ENCODE data around the gene PRDM13. TPM values are rescaled to one million over a fixed set of nuclear protein-coding genes. Genes with fewer than 3 reads are reported as not detected.
A peak's percentile ranks its signal among the peaks of the same experiment; 100 is the strongest.

PRDM13 gene
- total RNA-seq, result not detected
- long read RNA-seq, donor 1, result 0 reads
- long read RNA-seq, donor 2, result 0 reads

DNA sequence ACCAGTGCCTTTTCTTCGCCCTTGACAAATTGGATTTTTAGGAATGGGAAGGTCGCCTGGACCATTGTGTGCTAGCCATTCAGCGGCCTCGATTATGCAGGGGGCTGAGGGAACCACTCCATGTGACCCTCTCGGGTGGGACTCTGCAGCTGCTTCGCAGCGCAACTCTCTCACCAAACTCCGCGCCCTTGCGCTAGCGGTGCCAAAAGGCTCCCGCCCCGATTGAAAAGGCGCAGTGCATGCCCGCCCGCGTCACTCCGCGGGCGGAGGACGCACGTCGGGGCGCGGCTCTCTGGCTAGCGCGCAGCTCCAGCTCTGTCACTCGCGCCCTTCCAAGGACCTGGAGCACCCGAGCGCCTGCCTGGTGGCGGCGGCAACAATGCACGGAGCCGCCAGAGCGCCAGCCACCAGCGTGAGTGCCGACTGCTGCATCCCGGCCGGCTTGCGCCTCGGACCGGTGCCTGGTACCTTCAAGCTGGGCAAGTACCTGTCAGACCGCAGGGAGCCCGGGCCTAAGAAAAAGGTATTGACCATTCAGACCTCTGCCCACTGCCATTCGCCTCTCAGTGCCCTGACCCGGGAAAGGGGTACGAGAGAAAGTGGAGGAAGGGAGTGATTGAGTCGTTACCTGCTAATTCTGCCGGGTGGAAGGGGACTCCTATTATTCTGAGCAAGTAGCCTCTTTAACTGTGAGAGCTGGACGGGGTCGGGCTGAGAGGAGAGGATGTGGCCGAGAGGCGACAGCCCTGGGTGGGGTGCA lies at the start of gene PRDM13:
PRDM13 (plus strand) TSS at position 178 of the 760 bp plus-strand sequence; CDS start at position 380, 202 bp downstream.
- intact Hi-C loops (cut with DNase I, micrococcal nuclease), result no loop called here
- H3K36me3 ChIP-seq (ENCODE audit: low read depth), result no peaks in the 10 kb centered on the region
- TF ChIP-seq, protein P1, sequence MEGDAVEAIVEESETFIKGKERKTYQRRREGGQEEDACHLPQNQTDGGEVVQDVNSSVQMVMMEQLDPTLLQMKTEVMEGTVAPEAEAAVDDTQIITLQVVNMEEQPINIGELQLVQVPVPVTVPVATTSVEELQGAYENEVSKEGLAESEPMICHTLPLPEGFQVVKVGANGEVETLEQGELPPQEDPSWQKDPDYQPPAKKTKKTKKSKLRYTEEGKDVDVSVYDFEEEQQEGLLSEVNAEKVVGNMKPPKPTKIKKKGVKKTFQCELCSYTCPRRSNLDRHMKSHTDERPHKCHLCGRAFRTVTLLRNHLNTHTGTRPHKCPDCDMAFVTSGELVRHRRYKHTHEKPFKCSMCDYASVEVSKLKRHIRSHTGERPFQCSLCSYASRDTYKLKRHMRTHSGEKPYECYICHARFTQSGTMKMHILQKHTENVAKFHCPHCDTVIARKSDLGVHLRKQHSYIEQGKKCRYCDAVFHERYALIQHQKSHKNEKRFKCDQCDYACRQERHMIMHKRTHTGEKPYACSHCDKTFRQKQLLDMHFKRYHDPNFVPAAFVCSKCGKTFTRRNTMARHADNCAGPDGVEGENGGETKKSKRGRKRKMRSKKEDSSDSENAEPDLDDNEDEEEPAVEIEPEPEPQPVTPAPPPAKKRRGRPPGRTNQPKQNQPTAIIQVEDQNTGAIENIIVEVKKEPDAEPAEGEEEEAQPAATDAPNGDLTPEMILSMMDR (IDR thresholded peaks at IDR 0.05), result no peak
- DNase-seq, result peak in 1 of 3 donors; percentile 36
- H3K4me3 ChIP-seq, result no peak within 1 kb of the TSS
- H3K4me1 ChIP-seq (ENCODE audit: low read depth), result peaks cover 29% of the 10 kb centered on the region
- no peaks in the 10 kb centered on the region for H3K9me3 ChIP-seq
- peak; percentile 43 for ATAC-seq

DNA sequence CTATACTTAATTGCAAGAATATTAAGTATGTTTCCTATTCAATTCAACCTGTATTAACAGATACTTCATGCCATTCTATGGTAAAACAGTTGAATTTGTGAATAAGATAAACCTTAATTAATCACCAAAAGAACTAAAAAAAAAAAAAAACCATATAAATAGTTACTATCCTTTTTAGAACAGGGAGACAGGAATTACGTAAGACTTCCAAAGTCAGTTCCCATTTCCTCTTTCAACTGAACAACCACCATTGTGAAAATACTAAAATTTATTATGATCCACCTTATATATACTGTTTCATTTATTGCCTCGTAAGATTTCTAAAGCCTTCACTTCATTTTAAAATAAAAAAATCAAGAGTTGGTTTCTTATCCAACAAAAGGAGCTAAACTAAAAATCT lies 47.6 kb upstream of the PRDM13 start:
- Histone ChIP-seq H3K4me3 (no peak overlapping the region), H3K36me3 (ENCODE audit: low read depth) (no peaks in the 10 kb centered on the region), H3K4me1 (ENCODE audit: low read depth) (no peaks in the 10 kb centered on the region), H3K9me3 (no peaks in the 10 kb centered on the region)
- intact Hi-C loops (cut with DNase I, micrococcal nuclease), result no loop called here
- DNase-seq (no peak), ATAC-seq (no peak)
- TF ChIP-seq, protein P1 (IDR thresholded peaks at IDR 0.05), result no peak

DNA sequence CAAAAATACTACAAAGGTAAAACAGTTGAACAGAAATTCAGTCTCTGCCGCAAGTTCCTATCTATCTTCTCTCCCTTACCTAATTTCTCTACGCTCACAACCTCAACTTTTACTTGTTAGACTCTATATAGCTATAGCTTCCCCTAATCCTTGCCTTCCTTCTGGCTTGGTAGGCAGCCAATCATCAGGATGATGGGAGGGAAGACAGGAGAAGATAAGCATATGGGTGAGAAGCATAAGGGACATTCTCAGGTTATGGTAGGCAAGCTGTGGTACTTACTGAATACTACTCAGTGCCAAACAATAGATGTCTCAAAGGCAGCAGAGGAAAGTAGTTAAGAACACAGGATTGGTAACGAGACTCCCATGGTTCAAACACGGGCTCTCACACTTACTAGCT lies 46.0 kb upstream of the PRDM13 start:
- Histone ChIP-seq H3K4me3 (no peak overlapping the region), H3K4me1 (ENCODE audit: low read depth) (no peaks in the 10 kb centered on the region), H3K36me3 (ENCODE audit: low read depth) (no peaks in the 10 kb centered on the region), H3K9me3 (no peaks in the 10 kb centered on the region)
- ATAC-seq, result no peak
- TF ChIP-seq, protein P1 (IDR thresholded peaks at IDR 0.05), result no peak
- intact Hi-C loops (cut with DNase I, micrococcal nuclease), result no loop called here
- no peak for DNase-seq

DNA sequence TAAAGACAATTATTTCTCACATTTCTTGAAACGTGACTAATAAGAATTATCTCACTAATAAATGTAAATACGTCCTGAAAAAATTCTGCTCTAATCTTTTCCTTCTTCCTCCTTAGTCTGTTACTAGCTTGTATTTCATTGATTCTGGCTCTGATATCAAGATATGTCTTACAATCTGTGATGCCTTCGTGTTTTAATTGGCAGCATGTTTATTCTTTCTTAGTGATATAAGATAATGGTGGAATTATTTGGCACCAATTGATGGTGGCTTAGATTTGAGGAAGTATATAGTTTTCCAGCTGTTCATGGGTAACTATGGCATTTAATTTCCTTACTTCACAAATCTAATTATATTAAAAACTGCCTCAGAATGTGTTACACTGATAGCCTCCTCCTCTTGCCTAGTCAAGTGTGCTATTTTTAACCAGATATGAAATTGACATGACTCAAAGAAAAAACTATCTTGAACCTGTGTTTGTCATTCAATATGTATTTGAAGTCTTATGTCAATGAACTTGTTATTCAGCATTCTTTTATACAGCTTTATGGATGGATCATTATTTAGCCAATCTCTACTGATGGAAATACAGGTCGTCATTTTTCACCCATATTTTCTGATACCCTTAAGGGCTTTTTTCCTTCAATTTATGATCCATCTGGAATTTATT lies 43.4 kb upstream of the PRDM13 start:
- H3K4me1 ChIP-seq (ENCODE audit: low read depth), result peaks cover 10% of the 10 kb centered on the region
- H3K9me3 ChIP-seq, result no peaks in the 10 kb centered on the region
- ATAC-seq (no peak), DNase-seq (no peak)
- intact Hi-C loops (cut with DNase I, micrococcal nuclease), result no loop called here
- no peaks in the 10 kb centered on the region for H3K36me3 ChIP-seq (ENCODE audit: low read depth)
- TF ChIP-seq, protein P1 (IDR thresholded peaks at IDR 0.05), result no peak
- H3K4me3 ChIP-seq, result no peak overlapping the region

DNA sequence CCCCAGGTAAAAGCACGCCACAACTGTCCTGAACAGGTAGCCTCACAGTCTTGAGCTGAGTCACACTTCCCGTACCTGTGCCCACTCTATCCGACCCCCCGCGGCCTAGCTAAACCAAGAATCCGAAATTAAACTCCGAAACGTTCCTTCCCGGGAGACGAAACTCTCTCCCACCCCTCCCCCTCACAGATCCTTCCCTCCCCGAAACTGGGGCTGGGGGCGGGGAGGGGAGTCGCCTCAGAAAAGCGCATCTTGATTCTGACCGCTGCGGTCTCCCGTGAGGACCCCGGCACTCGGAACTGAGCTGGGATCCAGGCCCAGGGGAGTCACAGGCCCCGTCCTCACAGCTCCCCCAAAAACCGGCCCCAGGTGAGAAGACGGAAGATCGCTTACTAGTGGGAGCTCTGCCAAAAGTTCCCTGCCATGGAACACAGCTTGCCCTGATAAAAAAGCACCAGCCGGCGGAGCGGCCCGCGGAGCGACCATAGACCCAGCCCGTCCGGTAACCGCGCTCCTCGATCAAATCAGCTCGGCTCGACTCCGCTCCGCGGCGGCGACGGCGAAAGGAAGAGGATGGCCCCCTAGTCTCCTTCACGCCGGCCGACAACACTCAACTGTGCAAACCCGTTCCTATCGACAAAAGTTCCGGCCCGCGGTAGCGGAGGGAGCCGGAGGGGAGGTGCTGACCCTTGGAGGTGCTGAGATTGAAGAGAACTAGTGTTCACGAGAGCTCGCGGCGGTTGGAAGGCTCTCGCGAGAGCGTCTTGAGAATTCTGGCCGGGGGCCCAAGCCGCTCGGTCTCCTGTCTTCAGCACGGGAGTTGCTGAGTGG lies 38.3 kb upstream of the PRDM13 start, which contains the start of gene CCNC:
CCNC (minus strand) TSS at position 558 of the 831 bp plus-strand sequence; CDS start at position 425, 133 bp downstream.
- peak; percentile 100 for ATAC-seq
- peak; percentile 94 to 97 (median 94) for DNase-seq
- no peaks in the 10 kb centered on the region for H3K9me3 ChIP-seq
- intact Hi-C loops (cut with DNase I, micrococcal nuclease), result no loop called here
- H3K4me1 ChIP-seq (ENCODE audit: low read depth), result peaks cover 10% of the 10 kb centered on the region
- TF ChIP-seq, protein P1 (IDR thresholded peaks at IDR 0.05), result no peak
- peak within 1 kb of the TSS; percentile 85 for H3K4me3 ChIP-seq
- no peaks in the 10 kb centered on the region for H3K36me3 ChIP-seq (ENCODE audit: low read depth)

Measured in mucosa of descending colon (tissue), 3 donors.